Liver (tissue), 3 donors: ENCODE data around the gene NODAL.

Source experiments
- GABPA ChIP-seq, 2 donors: IDR thresholded peaks in 1 of 2; conservative IDR thresholded peaks in 1 of 2; 2 replicates each; pipeline ENCODE4 v1.6.1; 2016; ENCODE audit warnings: antibody characterized with exemption in 2 of 2, mild to moderate bottlenecking in 1 of 2, moderate library complexity in 1 of 2
- JUND ChIP-seq, 2 donors: IDR thresholded peaks; 2 replicates each; pipeline ENCODE4 v1.6.1; 2016; ENCODE audit warnings: antibody characterized with exemption in 2 of 2
- TF ChIP-seq, protein P1 (sequence below): IDR thresholded peaks from 2 replicates; pipeline ENCODE4 v1.6.1; 2016; ENCODE audit warnings: antibody characterized with exemption
- TF ChIP-seq, protein P2 (sequence below): fragments of 150-350 bp; IDR thresholded peaks from 2 replicates; pipeline ENCODE4 v1.5.1; 2017; ENCODE audit warnings: improper control_type of control experiment, low read depth, low read length; ENCODE audit not compliant: missing input control
- donor health status: healthy.
- donor health status: healthy.

DNA sequence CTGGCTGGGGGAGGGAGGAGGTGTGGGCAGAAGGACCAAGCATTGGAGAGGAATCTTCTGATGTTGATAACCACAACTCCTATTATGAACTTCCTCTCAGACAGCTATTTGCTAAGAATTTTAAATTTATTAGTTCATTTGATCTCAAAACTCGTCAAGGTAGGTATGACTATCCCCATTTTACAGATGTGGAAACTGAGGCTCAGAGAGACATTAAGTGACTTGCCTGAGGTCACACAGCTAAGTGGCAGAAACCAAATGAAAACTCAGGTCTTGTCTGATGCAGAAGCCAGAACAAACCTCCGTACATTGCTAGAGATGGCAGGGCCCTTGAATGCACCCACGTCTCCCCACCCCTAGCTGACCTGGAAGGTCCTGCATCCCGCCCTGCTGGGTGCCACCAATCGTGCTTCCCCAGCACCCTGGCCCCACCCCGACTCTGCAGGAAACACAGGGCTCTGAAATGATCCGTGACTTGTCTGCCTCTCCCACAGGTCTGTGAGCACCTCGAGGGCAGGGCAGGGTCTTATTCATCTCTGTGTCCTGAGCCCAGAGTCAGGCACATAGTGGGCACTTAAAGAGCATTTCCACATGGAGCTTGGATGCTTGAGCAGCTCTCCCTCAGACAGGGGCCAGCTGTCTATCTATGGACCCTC lies 31.4 kb upstream of the NODAL start:
- TF ChIP-seq, protein P1, sequence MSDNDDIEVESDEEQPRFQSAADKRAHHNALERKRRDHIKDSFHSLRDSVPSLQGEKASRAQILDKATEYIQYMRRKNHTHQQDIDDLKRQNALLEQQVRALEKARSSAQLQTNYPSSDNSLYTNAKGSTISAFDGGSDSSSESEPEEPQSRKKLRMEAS, result no peak
- TF ChIP-seq GABPA (IDR thresholded peaks at IDR 0.05 in 1 of 2, conservative IDR thresholded peaks at IDR 0.05 in 1 of 2) (no peak), JUND (IDR thresholded peaks at IDR 0.05) (no peak)
- TF ChIP-seq, protein P2, sequence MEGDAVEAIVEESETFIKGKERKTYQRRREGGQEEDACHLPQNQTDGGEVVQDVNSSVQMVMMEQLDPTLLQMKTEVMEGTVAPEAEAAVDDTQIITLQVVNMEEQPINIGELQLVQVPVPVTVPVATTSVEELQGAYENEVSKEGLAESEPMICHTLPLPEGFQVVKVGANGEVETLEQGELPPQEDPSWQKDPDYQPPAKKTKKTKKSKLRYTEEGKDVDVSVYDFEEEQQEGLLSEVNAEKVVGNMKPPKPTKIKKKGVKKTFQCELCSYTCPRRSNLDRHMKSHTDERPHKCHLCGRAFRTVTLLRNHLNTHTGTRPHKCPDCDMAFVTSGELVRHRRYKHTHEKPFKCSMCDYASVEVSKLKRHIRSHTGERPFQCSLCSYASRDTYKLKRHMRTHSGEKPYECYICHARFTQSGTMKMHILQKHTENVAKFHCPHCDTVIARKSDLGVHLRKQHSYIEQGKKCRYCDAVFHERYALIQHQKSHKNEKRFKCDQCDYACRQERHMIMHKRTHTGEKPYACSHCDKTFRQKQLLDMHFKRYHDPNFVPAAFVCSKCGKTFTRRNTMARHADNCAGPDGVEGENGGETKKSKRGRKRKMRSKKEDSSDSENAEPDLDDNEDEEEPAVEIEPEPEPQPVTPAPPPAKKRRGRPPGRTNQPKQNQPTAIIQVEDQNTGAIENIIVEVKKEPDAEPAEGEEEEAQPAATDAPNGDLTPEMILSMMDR, result no peak
